NT2/D1 (cell line): ENCODE data around the gene IPMK.
"Not testable (repeated sequence)": the region's sequence is repeated elsewhere in the genome, so short reads cannot be mapped to it uniquely, and the experiment has no call there.

Experiments
- DNase-seq: peaks from one replicate; pipeline ENCODE4 v3.0.0-alpha.2; 2011; ENCODE audit warnings: low read depth, low spot score
- H3K27me3 ChIP-seq: 2 replicates; pipeline ENCODE4 v1.6.0; 2011; ENCODE audit warnings: mild to moderate bottlenecking; ENCODE audit not compliant: insufficient read length, insufficient read depth
- H3K36me3 ChIP-seq: 2 replicates; pipeline ENCODE4 v1.6.1; 2011; ENCODE audit warnings: mild to moderate bottlenecking, low read length, mixed read lengths; ENCODE audit not compliant: insufficient read depth, insufficient read length
- H3K4me1 ChIP-seq: 2 replicates; pipeline ENCODE4 v1.5.1; 2011; ENCODE audit not compliant: insufficient read depth, insufficient read length
- H3K4me3 ChIP-seq: 2 replicates; pipeline ENCODE4 v1.5.1; 2011; ENCODE audit warnings: low read depth; ENCODE audit not compliant: insufficient read length
- H3K9ac ChIP-seq: 2 replicates; pipeline ENCODE4 v1.6.0; 2011; ENCODE audit warnings: low read depth; ENCODE audit not compliant: insufficient read length
- H3K9me3 ChIP-seq: 2 replicates; pipeline ENCODE4 v1.5.1; 2011; ENCODE audit warnings: mild to moderate bottlenecking, low read length; ENCODE audit not compliant: insufficient read depth
- SUZ12 ChIP-seq: IDR thresholded peaks from 2 replicates; pipeline ENCODE4 v1.6.1; 2011; ENCODE audit not compliant: insufficient read length, insufficient read depth; ENCODE audit errors: extremely low read depth
- YY1 ChIP-seq: IDR thresholded peaks from 2 replicates; pipeline ENCODE4 v1.6.1; 2011; ENCODE audit not compliant: insufficient read length, insufficient read depth
- ZNF274 ChIP-seq: IDR thresholded peaks from 2 replicates; pipeline ENCODE4 v1.6.1; 2011; ENCODE audit warnings: mild to moderate bottlenecking, low read depth, low read length

IPMK gene

DNA sequence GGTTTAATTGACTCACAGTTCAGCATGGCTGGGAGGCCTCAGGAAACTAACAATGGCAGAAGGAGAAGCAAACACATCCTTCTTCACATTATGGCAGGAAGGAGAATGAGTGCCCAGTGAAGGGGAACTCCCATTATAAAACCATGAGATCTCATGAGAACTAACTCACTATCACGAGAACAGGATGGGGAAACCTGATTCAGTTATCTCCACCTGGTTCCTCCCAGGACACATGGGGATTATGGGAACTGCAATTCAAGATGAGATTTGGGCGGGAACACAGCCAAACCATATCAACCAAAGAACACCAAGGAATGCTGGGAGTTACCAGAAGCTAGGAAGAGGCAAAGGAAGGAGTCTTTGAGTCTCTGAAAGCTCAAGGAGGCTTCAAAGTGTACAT is 94.3 kb downstream of the IPMK start:
- no peaks in the 10 kb centered on the region for H3K27me3 ChIP-seq
- H3K36me3 ChIP-seq, result no peaks in the 10 kb centered on the region
- no peak overlapping the region for H3K4me3 ChIP-seq
- no peaks in the 10 kb centered on the region for H3K4me1 ChIP-seq
- TF ChIP-seq SUZ12 (no peak), ZNF274 (no peak), YY1 (no peak)
- H3K9ac ChIP-seq, result no peak overlapping the region
- H3K9me3 ChIP-seq, result no peaks in the 10 kb centered on the region
- DNase-seq, result no peak

DNA sequence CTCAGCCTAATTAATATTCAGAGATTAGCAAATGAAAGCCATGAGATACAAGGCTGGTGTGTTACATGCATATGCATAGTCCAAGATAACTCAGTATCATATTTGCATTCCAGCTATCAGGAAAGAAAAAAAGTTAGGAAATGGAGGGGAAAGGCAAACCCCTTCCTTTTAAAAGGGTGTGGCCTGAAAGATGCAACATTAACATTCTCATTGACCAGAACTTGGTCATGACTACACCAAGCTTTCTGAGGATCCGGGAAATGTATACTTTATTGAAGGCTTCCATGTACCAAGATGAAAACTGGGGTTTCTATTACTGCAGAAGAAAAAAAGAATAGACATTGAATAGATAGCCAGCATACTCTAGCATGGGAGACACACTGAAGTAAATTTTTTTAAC is 96.5 kb downstream of the IPMK start:
- H3K36me3 ChIP-seq, result no peaks in the 10 kb centered on the region
- no peak for TF ChIP-seq YY1
- TF ChIP-seq SUZ12, result no peak
- no peak for TF ChIP-seq ZNF274
- H3K27me3 ChIP-seq, result no peaks in the 10 kb centered on the region
- H3K9me3 ChIP-seq, result no peaks in the 10 kb centered on the region
- H3K4me1 ChIP-seq, result no peaks in the 10 kb centered on the region
- H3K9ac ChIP-seq, result no peak overlapping the region
- no peak overlapping the region for H3K4me3 ChIP-seq
- no peak for DNase-seq

DNA sequence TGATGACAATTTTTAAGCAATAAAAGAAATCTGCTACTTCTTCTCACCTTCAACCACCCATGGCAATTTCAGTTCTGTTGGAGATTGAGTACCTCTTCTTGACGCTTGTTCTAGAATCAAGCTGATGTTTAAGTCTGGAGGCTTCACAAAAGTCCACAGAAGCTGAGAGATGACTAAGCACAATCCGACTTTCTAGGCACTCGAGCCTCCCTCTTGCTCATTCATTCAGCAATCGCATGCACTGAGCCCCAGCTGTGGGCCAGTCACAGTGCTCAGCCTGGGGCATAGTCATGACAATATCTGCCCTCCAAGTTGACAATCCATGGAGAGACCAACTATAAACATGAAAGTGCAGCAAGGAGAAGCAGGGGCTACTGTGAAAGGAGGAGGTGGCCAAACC is 103.2 kb downstream of the IPMK start:
- TF ChIP-seq YY1 (no peak), ZNF274 (no peak), SUZ12 (no peak)
- Histone ChIP-seq H3K27me3 (no peaks in the 10 kb centered on the region), H3K4me1 (no peaks in the 10 kb centered on the region), H3K9me3 (no peaks in the 10 kb centered on the region), H3K4me3 (no peak overlapping the region), H3K9ac (no peak overlapping the region), H3K36me3 (no peaks in the 10 kb centered on the region)
- no peak for DNase-seq

DNA sequence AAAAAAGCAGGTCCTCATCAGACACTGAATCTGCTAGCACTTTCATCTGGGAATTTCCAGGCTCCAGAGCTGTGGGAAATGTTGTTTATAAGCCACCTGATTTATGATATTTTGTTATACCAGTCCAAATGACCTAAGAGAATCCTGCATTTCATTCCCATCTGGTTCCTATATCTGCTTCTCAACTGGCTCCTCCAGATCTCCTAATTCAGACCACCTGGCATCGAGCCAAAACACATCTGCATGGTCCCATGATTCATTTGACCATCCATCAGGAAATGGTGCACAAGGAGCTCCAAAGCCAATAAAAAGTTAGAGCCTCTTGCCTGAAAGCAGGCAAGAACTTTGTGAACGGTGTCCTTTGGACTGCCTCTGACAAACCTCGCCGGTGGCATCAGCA is 108.9 kb downstream of the IPMK start:
- Histone ChIP-seq H3K4me1 (no peaks in the 10 kb centered on the region), H3K9ac (no peak overlapping the region), H3K9me3 (no peaks in the 10 kb centered on the region), H3K27me3 (no peaks in the 10 kb centered on the region), H3K4me3 (no peak overlapping the region), H3K36me3 (no peaks in the 10 kb centered on the region)
- DNase-seq, result no peak
- TF ChIP-seq ZNF274 (no peak), YY1 (no peak), SUZ12 (no peak)

DNA sequence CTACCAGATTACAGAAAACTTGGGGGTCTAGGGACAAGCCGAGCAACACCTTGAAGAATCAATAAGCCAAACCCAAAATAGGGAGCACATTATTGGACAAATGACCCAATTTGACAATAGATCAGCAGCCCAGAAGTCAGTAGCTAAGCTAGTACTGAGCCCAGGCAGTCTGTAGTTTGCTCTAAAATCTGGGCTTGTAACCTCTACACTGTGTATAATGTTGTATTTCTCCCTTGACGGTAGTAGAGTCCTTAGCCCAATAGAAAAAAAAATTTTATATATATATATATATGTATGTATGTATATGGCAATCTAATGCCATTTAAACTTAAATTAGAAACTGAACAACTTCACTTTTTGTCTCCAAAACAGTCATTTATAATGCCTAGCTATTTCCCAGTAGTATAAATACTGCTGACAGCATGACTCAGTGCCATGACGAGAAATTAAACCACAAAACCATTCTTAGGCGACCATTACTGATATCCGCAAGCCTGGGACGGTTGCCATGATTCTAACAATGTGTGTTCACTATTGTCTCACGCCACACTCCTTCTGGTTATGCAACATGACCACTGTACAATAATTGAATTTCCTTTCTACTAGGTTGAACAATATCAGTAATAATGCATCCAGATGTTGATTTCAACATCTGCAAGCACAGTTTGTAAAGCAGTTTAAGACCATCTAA is 110.5 kb downstream of the IPMK start:
- TF ChIP-seq SUZ12 (no peak), ZNF274 (no peak), YY1 (no peak)
- no peak for DNase-seq
- Histone ChIP-seq H3K36me3 (no peaks in the 10 kb centered on the region), H3K4me1 (no peaks in the 10 kb centered on the region), H3K27me3 (no peaks in the 10 kb centered on the region), H3K4me3 (no peak overlapping the region), H3K9me3 (no peaks in the 10 kb centered on the region), H3K9ac (no peak overlapping the region)

DNA sequence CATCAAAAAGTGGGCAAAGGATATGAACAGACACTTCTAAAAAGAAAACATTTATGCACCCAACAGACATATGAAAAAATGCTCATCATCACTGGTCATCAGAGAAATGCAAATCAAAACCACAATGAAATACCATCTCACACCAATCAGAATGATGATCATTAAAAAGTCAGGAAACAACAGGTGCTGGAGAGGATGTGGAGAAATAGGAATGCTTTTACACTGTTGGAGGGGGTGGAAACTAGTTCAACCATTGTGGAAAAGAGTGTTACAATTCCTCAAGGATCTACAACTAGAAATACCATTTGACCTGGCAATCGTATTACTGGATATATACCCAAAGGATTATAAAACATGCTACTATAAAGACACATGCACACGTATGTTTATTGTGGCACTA is 111.8 kb downstream of the IPMK start:
- H3K9ac ChIP-seq, H3K27me3 ChIP-seq, DNase-seq, H3K9me3 ChIP-seq, H3K36me3 ChIP-seq, H3K4me3 ChIP-seq, H3K4me1 ChIP-seq: not testable (repeated sequence)

DNA sequence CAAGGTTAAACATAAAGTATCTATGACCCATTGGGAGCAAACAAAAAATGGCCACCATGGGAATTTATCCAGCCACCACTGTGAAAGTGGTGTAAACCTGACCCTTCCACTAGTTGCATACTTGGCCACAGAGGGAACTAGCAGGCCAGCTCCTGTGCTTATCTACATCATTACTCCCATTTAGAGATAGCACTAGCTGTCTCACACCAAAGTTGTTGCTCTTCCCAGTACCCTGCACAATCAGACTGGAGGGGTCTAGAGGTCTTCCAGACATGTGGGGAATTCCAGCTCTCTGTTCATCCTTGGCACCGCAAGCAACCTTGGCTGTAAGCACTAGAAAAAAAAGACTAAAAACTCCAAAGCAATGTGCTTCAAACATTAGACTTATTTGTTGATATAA is 113.9 kb downstream of the IPMK start:
- Histone ChIP-seq H3K27me3 (no peaks in the 10 kb centered on the region), H3K36me3 (no peaks in the 10 kb centered on the region), H3K4me1 (no peaks in the 10 kb centered on the region), H3K4me3 (no peak overlapping the region), H3K9ac (no peak overlapping the region), H3K9me3 (no peaks in the 10 kb centered on the region)
- DNase-seq, result no peak
- no peak for TF ChIP-seq ZNF274
- no peak for TF ChIP-seq SUZ12
- no peak for TF ChIP-seq YY1

DNA sequence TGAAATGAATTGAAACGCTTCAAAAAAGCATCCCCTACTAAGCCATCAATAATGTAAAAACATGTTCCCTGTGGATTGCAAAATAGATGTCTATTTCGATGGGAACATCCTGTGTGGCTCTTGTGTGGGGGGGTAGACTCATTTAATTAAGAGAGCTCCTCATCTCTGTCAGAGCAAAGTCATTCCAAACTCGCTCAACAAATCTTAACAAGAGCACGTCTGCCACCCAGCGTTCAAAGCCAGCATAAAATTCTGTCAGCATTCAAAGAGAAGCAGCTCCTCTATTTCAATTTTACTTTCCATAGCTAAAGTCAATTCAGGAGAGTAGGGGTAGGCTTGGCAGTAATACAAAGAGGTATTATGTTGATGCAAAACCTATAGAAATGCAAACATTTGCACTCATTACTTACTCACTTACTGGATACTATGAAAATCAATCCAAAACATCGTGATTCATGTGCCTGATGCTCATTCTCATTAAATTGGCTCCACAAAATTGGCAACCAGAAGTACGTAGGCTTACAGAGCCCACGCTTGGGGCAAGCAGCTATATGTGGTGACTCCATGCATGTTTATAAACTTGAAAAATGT is 114.9 kb downstream of the IPMK start:
- peak; percentile 40 for DNase-seq
- no peaks in the 10 kb centered on the region for H3K4me1 ChIP-seq
- no peaks in the 10 kb centered on the region for H3K36me3 ChIP-seq
- TF ChIP-seq YY1, result no peak
- TF ChIP-seq ZNF274, result no peak
- no peak for TF ChIP-seq SUZ12
- no peaks in the 10 kb centered on the region for H3K27me3 ChIP-seq
- no peak overlapping the region for H3K9ac ChIP-seq
- H3K4me3 ChIP-seq, result no peak overlapping the region
- no peaks in the 10 kb centered on the region for H3K9me3 ChIP-seq
